GM18507 (cell line): ENCODE measurements around the gene RNH1.
"Not testable (repeated sequence)": the region's sequence is repeated elsewhere in the genome, so short reads cannot be mapped to it uniquely, and the experiment has no call there.

ENCODE experiments used
- DNase-seq: peaks from one replicate; pipeline ENCODE4 v3.0.0; 2011; ENCODE audit warnings: low read depth; ENCODE audit not compliant: insufficient read length; ENCODE audit errors: extremely low spot score
- FAIRE-seq: peaks from 2 replicates; lab custom pipeline; 2011; peaks lifted over from hg19 to GRCh38; lab: Jason Lieb, UNC

RNH1 gene

DNA sequence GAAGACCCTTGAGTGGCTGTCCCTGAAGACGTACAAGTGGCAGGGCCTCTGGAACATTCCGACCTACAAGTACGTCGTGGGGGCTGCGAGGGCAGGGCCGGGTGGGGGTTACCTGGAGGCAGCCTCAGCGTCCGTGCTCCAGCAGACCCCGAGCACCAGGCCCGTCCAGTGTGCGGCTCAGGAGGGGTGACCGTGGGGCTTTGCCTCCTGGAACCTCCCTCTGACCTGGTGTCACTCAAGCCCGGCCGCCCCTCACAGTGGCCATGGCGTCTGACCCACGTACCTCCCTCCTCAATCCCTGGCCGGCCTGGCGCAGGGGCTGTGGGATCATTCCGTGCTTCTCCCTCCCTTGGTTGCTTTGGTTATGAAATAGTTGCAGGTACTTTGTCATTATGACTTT, 18.5 kb downstream of the RNH1 start:
- DNase-seq (no peak), FAIRE-seq (no peak)

DNA sequence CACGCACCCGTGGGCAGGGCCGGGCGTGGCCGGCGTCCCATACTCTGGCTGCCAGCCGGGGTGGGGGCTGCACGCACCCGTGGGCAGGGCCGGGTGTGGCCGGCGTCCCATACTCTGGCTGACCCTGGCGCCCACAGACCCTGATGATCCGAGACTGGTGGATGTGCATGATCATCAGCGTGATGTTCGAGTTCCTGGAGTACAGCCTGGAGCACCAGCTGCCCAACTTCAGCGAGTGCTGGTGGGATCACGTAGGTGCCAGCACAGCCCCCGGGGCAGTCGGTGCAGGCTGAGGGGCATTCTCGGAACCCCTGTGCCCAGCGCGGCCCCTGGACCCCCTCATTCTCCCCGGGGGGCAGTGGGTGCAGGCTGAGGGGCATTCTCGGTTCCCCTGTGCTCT, 19.0 kb downstream of the RNH1 start:
- FAIRE-seq (no peak), DNase-seq (no peak)

GRCh38 chr11:487571-488021, 19.4 kb downstream of the RNH1 start:
- no peak for DNase-seq
- no peak for FAIRE-seq

GRCh38 chr11:486189-486588, 20.9 kb downstream of the RNH1 start:
- DNase-seq (no peak), FAIRE-seq (no peak)

- DNase-seq (no peak), FAIRE-seq (no peak)
Observed at GRCh38 chr11:484616-485015, 22.4 kb downstream of the RNH1 start.

DNA sequence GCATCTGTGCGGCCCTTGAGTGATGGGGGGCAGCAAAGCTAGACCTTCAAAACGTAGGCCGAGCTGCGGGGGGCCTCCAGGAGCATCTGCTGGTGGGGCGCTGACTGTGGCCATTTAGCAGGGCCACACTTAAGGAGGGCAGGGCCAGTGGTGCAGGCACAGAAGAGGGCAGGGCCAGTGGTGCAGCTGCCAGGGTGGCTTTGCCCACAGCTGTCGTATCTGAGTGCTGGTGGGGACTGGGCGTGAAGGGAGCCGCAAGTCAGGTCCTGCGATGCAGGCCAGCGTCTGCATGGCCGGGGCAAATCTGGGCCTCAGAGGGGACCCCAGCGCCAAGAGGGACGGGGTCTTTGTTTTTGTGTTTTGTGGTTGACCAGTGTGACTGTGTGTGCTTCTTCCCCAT, 27.7 kb downstream of the RNH1 start:
- FAIRE-seq (no peak), DNase-seq (no peak)

DNA sequence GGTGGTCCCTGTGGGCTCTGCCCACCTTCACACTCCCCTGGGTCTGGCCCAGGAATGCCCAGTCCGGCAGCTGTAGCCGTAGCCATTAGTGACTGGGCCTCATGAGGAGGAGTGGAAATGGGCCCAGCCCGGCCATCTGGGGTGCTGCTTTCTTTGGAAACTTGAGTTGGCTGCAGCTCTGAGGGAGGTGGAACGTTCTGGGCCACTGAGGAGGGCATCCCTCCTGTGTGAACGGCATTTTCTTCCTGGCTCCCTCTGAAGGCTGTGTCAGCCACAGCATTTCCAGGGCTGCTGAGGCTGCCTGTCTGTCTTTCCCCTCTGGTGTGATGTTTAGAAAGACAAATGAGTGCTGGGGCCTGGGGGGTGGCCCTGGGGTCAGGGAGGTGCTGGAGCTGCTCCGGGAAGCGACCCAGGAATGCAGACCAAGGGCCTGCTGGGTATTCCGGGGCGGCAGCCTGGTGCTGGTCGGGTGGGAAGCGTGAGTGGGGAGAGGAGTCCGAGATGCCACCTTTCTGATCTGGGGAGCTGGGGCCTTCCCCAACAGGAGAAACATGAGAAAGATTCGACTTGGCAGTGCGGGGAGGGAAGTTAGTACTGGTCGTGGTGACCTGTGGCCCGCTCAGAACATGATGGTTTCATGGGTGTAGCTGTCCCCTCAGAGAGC, 29.9 kb downstream of the RNH1 start:
- FAIRE-seq = no peak
- DNase-seq = no peak

DNA sequence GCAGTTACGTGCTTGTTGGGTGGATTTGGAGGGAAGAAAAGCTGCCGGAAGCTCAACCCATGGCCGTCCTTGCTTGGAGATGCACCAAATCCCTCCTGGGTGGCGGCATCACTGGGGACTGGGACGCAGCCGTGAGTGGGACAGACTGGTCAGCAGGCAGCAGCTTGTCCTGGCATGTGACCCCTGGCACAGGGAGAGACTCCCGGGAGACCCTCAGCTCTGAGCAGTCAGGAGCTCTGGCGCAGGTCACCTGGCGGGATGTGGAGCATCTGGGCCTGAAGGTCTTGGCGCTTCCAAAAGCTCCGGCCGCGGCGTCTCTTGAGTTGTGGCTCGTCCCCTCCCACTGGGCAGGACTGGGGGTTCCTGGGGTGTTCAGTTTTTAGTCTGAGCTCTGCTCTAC, 30.6 kb downstream of the RNH1 start:
- FAIRE-seq = no peak
- no peak for DNase-seq

- DNase-seq (no peak), FAIRE-seq (no peak)
Observed at GRCh38 chr11:475941-476340, 31.1 kb downstream of the RNH1 start.

GRCh38 chr11:474914-475506, 32.0 kb downstream of the RNH1 start:
- DNase-seq (no peak), FAIRE-seq (peak; percentile 46)

- DNase-seq = no peak
- FAIRE-seq = no peak
Observed at GRCh38 chr11:473962-474785, 32.9 kb downstream of the RNH1 start.

GRCh38 chr11:473415-473814, 33.6 kb downstream of the RNH1 start:
- no peak for DNase-seq
- FAIRE-seq = no peak

DNA sequence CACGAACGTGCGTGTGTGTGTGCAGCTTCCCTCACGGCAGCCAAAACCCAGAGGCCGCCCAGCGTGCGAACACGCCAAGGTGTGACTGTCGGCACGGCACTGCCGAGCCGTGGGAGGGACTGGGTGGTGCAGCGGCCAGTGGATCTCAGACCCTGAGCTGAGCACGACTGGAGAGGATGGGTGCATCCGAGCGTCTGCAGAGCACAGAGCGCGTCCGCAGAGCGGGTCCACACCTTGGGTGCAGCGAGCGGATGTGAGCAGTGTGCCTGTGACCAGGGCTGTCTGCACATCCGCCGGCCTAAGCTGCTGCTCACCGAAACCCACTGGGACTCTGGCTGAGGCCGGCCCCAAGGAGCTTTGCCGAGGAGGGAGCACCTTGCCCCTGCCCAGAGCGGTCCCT, 34.2 kb downstream of the RNH1 start:
- DNase-seq = no peak

GRCh38 chr11:472272-472671, 34.8 kb downstream of the RNH1 start:
- DNase-seq (no peak), FAIRE-seq (no peak)

More for the DNA sequence above, 34.2 kb downstream of the RNH1 start:
- no peak for FAIRE-seq

GRCh38 chr11:471468-472145, 35.4 kb downstream of the RNH1 start:
- FAIRE-seq = no peak
- no peak for DNase-seq

DNA sequence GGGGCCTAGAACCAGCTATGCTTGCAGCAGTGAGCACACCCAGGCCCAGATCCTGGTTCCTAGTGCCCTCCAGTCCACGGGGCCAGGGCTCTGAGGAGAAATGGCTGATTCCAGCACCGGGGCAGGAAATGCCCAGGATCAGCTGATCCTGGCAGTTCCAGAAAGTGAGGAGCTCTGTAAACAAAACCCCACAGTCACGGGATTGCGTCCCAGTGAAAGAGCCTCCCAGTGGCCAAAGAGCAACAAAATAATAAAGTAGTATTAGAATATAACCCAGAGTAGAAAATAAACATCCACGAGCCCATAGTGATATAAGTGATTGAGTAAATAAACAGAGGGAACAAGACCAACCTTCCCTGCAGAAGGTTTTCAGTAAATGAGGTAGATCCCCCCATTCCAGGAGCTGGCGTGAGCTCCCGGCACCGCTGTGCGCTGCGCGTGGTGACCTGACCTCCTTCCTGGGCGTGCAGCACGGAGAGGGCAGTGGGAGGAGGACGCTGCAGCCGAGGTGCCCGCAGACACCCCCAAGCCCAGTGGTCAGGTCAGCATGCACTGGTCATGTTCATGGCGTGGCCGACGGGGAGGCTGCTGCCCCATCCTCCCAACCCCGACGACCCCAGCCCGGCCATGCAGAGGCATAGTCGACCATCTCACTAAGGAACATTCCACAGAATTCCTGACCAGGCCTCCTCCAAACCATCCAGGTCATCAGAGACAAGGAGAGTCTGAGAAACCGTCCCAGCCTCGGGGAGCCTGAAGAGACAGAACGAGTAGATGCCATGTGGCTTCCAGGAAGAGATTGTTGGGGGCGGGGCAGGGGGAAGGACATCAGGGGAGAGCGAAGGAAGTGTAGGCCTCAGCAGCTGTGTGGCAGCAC, 37.1 kb downstream of the RNH1 start:
- FAIRE-seq (no peak), DNase-seq (no peak)

DNA sequence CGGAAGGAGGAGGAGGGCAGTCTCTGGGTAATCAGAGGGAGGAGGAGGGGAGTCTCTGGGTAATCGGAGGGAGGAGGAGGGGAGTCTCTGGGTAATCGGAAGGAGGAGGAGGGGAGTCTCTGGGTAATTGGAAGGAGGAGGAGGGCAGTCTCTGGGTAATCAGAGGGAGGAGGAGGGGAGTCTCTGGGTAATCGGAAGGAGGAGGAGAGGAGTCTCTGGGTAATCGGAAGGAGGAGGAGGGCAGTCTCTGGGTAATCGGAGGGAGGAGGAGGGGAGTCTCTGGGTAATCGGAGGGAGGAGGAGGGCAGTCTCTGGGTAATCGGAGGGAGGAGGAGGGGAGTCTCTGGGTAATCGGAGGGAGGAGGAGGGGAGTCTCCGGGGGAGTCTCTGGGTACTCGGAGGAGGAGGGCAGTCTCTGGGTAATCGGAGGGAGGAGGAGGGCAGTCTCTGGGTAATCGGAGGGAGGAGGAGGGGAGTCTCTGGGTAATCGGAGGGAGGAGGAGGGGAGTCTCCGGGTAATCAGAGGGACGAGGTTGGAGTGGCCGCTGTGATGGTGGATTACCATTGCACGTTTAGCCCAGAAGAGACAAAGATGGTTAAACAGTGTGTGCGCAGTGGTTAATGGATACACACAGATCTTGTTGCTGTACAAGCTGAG, 37.9 kb downstream of the RNH1 start:
- FAIRE-seq, DNase-seq: not testable (repeated sequence)

GRCh38 chr11:468493-468892, 38.5 kb downstream of the RNH1 start:
- no peak for DNase-seq
- FAIRE-seq = no peak

GRCh38 chr11:468036-468435, 39.0 kb downstream of the RNH1 start:
- FAIRE-seq (no peak), DNase-seq (no peak)
